ENCODE results near the gene PLEKHG2.

Gene PLEKHG2

GRCh38 chr19:39401549-39402345 is 10.7 kb upstream of the PLEKHG2 start:
- H3K9me3 ChIP-seq (replicated peaks; ENCODE audit: insufficient read depth, low read length): no peaks in the 10 kb centered on the region
- DNase-seq: peak; percentile 80
- peak overlapping the region; percentile 60; the same call in 1 of the 2 replicates for H3K4me3 ChIP-seq (ENCODE audit: low read length)
- TF ChIP-seq EZH2 (optimal IDR thresholded peaks at IDR 0.05; ENCODE audit: low read depth, low read length) (no peak), CTCF (IDR thresholded peaks at IDR 0.05; ENCODE audit: low read length) (no peak)
- no peaks in the 10 kb centered on the region for H3K27me3 ChIP-seq (replicated peaks; ENCODE audit: insufficient read depth, low read length)
- no peaks in the 10 kb centered on the region for H3K36me3 ChIP-seq (replicated peaks; ENCODE audit: insufficient read depth, low read length)
- H3K9me2 ChIP-seq (replicated peaks; ENCODE audit: insufficient read depth, low read length): no peaks in the 10 kb centered on the region
- H3K79me2 ChIP-seq (ENCODE audit: low read length): peaks cover 9% of the 10 kb centered on the region
- H3K4me1 ChIP-seq (ENCODE audit: low read length): peaks cover 54% of the 10 kb centered on the region
- peak overlapping the region; percentile 100 for H3K27ac ChIP-seq (ENCODE audit: low read length)
- H4K20me1 ChIP-seq (ENCODE audit: insufficient read depth, low read length): no peaks in the 10 kb centered on the region
- H3K4me2 ChIP-seq (ENCODE audit: low read depth, low read length): peak overlapping the region; percentile 94
- H3K9ac ChIP-seq (ENCODE audit: low read length): peak overlapping the region; percentile 100
- H2AFZ ChIP-seq (ENCODE audit: low read length): peak overlapping the region; percentile 49; the same call in 1 of the 2 replicates
- H3F3A ChIP-seq (ENCODE audit: insufficient read depth, low read length): peaks cover 80% of the 10 kb centered on the region

GRCh38 chr19:39402346-39403300 is 9.8 kb upstream of the PLEKHG2 start:
- peak; percentile 91 for DNase-seq
- peak overlapping the region; percentile 49 for H2AFZ ChIP-seq (ENCODE audit: low read length)
- TF ChIP-seq CTCF (IDR thresholded peaks at IDR 0.05; ENCODE audit: low read length) (no peak), EZH2phosphoT487 (IDR thresholded peaks at IDR 0.05; ENCODE audit: low read length) (no peak), EZH2 (optimal IDR thresholded peaks at IDR 0.05; ENCODE audit: low read depth, low read length) (no peak)

GRCh38 chr19:39403331-39404312 is 8.8 kb upstream of the PLEKHG2 start:
- Histone ChIP-seq H3K36me3 (replicated peaks; ENCODE audit: insufficient read depth, low read length) (peaks cover 10% of the 10 kb centered on the region; the same call in 1 of the 2 replicates), H3K9me2 (replicated peaks; ENCODE audit: insufficient read depth, low read length) (no peaks in the 10 kb centered on the region), H3K27ac (ENCODE audit: low read length) (peak overlapping the region; percentile 100), H3K4me3 (ENCODE audit: low read length) (peak overlapping the region; percentile 60), H3K9ac (ENCODE audit: low read length) (peak overlapping the region; percentile 100), H3K4me1 (ENCODE audit: low read length) (peaks cover 37% of the 10 kb centered on the region), H2AFZ (ENCODE audit: low read length) (no peak overlapping the region), H4K20me1 (ENCODE audit: insufficient read depth, low read length) (peaks cover 17% of the 10 kb centered on the region; the same call in 1 of the 2 replicates), H3K4me2 (ENCODE audit: low read depth, low read length) (peak overlapping the region; percentile 94), H3F3A (ENCODE audit: insufficient read depth, low read length) (peaks cover 82% of the 10 kb centered on the region), H3K9me3 (replicated peaks; ENCODE audit: insufficient read depth, low read length) (no peaks in the 10 kb centered on the region), H3K79me2 (ENCODE audit: low read length) (peaks cover 20% of the 10 kb centered on the region), H3K27me3 (replicated peaks; ENCODE audit: insufficient read depth, low read length) (no peaks in the 10 kb centered on the region)
- peak; percentile 89 for DNase-seq
- TF ChIP-seq EZH2 (optimal IDR thresholded peaks at IDR 0.05; ENCODE audit: low read depth, low read length): no peak
- TF ChIP-seq EZH2phosphoT487 (IDR thresholded peaks at IDR 0.05; ENCODE audit: low read length): no peak
- TF ChIP-seq CTCF (IDR thresholded peaks at IDR 0.05; ENCODE audit: low read length): no peak

More at GRCh38 chr19:39402346-39403300, 9.8 kb upstream of the PLEKHG2 start:
- 0 out of 2 replicates have a peak, but pooled peaks cover under 1% of the 10 kb centered on the region for H3K36me3 ChIP-seq (replicated peaks; ENCODE audit: insufficient read depth, low read length)
- peaks cover 17% of the 10 kb centered on the region for H3K79me2 ChIP-seq (ENCODE audit: low read length)
- peak overlapping the region; percentile 94 for H3K4me2 ChIP-seq (ENCODE audit: low read depth, low read length)
- peaks cover 47% of the 10 kb centered on the region for H3K4me1 ChIP-seq (ENCODE audit: low read length)
- peaks cover 7% of the 10 kb centered on the region; the same call in 1 of the 2 replicates for H4K20me1 ChIP-seq (ENCODE audit: insufficient read depth, low read length)
- peak overlapping the region; percentile 100 for H3K9ac ChIP-seq (ENCODE audit: low read length)
- peak overlapping the region; percentile 60 for H3K4me3 ChIP-seq (ENCODE audit: low read length)
- no peaks in the 10 kb centered on the region for H3K9me2 ChIP-seq (replicated peaks; ENCODE audit: insufficient read depth, low read length)
- H3K27ac ChIP-seq (ENCODE audit: low read length): peak overlapping the region; percentile 100
- no peaks in the 10 kb centered on the region for H3K9me3 ChIP-seq (replicated peaks; ENCODE audit: insufficient read depth, low read length)
- peaks cover 81% of the 10 kb centered on the region for H3F3A ChIP-seq (ENCODE audit: insufficient read depth, low read length)
- no peaks in the 10 kb centered on the region for H3K27me3 ChIP-seq (replicated peaks; ENCODE audit: insufficient read depth, low read length)
